ENCODE measurements around the gene VIT.

VIT gene

DNA sequence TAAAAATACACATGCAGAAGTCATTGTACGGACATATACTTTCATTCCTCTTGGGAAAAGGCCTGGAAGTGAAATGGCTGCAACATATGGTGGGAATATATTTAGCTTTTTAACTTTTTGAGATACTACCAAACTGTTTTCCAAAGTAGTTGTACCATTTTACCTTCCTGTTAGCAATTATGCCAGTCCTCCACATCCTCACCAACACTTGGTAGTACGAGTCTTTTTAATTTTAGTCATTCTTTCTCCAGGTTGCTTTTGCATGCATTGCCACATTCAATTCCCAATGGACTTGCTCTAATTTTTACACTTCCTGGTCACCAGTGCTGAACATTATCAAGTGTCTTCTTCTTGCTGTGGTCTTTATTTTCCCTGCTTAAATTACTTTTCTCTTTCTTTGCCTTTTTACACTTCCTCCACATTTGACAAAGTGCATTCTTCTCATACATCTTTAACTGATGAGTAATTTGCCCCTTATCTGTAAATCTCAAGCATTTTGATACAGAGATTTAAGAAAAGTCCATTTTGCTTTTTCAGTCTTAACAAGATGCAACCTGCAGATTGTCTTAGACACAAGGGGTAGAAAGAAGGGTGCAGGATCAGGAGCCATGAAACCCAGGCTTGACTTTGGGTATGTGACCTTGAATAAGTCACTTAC is 14.5 kb downstream of the VIT start:
- no peak for DNase-seq (ENCODE audit: low read depth in 2 of 2)

GRCh38 chr2:36711741-36712314 is 15.3 kb downstream of the VIT start:
- DNase-seq (ENCODE audit: low read depth in 2 of 2) = no peak

DNA sequence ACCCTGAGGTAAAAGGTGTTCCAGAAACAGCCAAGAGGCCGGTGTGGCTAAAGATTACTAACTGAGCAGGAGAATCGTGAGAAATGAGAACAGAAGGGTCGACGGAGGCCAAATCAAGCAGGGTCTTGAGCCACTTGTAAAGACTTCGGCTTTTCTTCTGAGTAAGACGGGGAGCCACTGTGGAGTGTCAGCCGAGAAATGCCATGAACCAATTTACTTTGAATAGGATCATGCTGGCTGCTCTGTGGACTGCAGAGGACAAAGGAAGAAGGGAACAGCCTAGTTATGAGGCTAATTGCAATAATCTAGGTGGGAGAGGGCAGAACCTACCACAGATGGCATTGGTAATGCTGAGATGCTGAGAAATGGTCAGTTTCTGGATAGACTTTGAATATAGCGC is 16.8 kb downstream of the VIT start:
- no peak for DNase-seq (ENCODE audit: low read depth in 2 of 2)

DNA sequence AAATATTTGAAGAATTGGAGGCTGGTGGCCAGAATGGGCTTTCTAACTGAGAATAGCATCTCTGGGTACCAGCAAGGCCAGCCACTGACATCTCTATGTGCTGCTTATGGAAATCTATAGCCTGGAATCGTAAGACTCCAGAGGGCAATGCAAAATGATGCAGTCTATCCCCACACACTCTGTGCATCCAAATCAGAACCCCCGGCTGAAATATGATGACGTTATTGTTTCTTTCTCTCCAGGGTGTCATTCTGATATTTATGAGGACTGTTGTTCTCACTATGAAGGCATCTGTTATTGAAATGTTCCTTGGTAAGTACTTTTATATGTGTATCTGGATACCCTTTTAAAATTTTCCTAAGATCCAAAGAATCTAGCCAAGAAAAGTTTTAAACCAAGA is 19.6 kb downstream of the VIT start:
- DNase-seq (ENCODE audit: low read depth in 2 of 2) = no peak

GRCh38 chr2:36717603-36718266 is 21.2 kb downstream of the VIT start:
- no peak for DNase-seq (ENCODE audit: low read depth in 2 of 2)

DNA sequence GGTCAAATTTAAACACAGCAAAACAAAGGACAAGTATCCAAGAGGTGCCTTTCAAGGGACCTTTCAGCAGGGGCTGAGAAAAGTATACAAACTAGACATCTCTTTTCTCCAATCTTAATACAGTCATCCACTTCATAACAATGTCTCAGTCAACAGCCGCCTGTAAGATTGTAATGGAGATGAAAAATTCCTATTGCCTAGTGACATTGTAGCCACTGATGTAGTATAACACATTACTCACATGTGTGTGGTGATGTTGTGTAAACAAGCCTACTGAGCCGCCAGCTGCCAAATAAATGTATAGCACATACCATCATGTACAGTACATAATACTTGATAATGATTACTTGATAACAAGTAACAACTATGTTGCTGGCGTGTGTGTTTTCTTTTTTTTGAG is 31.0 kb downstream of the VIT start:
- DNase-seq (ENCODE audit: low read depth in 2 of 2) = no peak

- DNase-seq (ENCODE audit: low read depth in 2 of 2) = no peak
These were observed 32.6 kb downstream of the VIT start for GRCh38 chr2:36729067-36729466.

GRCh38 chr2:36731941-36732672 is 35.6 kb downstream of the VIT start:
- no peak for DNase-seq (ENCODE audit: low read depth in 2 of 2)

GRCh38 chr2:36732673-36733036 is 36.1 kb downstream of the VIT start:
- no peak for DNase-seq (ENCODE audit: low read depth in 2 of 2)

DNA sequence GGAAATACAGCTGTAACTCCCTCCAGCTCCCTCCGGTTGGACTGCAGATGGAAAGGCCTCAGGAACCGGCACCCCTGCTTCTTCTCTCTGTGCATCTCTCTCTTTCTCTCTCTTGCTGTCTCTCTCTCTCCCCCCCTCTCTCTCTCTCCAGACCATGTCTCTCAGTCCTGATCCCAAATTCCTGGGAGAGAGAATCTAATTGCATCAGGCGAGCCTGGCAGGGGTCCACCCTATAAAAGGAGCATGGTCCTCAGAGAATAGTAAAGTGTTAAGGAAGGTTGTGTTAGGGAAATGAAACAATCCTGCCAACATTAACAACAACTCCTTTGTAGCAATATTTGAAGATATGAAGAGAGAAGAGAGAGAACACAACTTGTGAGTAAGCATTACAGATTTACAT is 36.7 kb downstream of the VIT start:
- DNase-seq (ENCODE audit: low read depth in 2 of 2) = no peak

DNA sequence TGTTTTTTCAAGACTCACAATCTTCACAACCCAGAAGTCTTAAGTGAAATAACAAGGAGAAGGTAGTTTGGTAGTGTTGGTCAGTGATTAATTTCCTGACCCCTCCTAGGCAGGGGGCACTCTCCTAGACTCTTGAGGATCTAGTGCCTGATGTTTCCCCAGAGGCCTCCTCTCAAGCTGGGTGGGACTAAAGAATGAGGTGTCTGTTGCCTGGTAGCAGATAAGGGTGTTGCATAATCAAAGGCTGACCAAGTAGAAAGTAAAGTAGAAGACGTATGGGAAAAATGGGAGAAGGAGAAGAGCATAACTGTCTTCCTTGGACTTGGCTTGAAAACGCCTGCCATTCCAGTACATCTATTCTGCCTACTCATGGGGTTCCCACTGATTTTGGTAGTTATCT is 37.8 kb downstream of the VIT start:
- DNase-seq (ENCODE audit: low read depth in 2 of 2) = no peak

DNA sequence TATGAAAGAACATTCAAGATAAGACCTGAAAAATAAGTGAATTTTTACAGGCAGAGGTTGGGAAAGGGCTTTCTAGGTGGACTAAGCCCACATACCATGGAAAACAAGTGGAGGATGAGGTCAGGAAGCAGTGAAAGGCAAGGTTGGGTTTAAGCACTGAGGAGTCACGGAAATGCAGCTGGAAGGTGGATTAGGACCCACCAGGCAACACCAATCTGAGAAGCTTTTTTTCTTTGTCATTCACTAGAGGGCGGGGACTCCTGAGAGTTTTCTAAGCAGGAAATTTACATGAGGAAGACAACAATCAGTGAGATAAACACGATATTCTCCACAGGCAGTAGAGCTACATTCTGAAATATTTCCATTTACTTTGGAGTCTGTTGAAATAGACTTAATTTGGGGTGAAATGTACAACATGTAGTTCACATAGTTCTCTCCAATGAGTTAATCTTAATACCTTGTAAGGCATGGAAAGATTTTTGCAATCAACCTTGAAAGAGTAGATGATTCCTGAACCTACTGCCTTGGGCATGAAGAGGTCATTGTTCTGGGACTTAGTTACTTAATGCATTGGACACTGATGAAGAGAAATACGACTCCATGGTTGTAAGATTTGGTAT is 40.7 kb downstream of the VIT start:
- no peak for DNase-seq (ENCODE audit: low read depth in 2 of 2)

- DNase-seq (ENCODE audit: low read depth in 2 of 2) = no peak
These were observed 43.6 kb downstream of the VIT start for GRCh38 chr2:36740061-36740460.

DNA sequence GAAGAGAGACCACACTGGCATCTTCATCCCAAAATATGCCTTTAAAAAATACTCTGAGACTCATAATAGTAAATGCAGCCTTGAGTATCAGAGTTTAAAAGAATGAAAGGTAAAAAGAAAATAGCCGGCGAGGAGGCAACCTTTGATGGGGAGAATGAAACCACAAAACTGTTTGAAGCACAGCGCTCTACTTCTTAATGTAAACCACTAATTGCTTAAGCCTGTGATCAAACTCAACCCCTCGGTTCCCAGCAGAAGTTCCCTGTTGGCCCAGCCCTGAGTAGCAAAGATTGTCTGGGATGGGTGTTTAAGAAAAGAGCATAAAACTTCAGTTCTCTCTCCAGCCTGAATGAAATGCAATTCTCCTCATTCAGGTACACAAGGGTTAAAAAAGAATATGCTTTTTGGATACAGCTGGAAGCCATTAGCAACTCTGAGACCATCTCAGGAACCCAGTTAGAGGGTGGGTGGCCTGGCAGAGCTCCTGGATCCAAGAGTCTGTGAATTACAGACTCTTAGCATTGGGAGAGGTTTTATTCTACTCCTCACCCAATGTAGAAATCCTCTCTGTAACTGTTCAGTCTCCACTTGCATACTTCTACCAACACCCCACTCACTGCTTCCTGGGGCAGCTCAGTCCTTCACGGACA is 44.8 kb downstream of the VIT start:
- DNase-seq (ENCODE audit: low read depth in 2 of 2) = no peak

DNA sequence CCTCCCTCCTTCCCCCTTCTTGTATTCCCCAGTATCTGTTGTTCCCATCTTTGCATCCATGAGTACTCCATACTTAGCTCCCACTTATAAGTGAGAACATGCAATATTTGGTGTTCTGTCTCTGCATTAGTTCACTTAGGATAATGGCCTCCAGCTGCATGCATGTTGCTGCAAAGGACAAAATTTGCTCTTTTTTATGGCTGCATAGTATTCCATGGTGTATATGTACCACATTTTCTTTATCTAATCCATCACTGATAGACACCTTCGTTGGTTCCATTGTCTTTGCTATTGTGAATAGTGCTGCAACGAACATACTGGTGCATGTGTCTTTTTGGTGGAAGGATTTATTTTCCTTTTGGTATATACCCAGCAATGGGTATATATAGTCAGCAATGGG is 47.4 kb downstream of the VIT start:
- no peak for DNase-seq (ENCODE audit: low read depth in 2 of 2)

DNA sequence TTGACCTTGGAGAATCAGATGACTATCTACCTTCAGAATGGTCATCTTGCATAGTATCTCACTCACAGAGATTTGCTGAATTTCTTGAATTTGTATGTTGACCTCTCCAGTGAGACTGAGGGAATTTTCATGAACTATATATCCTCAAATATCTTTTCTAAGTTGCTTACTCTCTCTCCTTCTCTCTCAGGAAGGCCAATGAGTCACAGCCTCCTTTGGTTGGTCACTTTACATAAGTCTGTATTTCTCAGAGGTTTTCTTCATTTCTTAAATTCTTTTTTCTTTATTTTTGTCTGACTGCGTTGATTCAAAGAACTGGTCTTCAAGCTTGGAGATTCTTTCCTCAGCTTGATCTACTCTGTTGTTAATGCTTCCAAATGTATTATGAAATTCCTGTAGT is 51.7 kb downstream of the VIT start:
- no peak for DNase-seq (ENCODE audit: low read depth in 2 of 2)

- DNase-seq (ENCODE audit: low read depth in 2 of 2) = no peak
These were observed 53.6 kb downstream of the VIT start for GRCh38 chr2:36750101-36750500.

- DNase-seq (ENCODE audit: low read depth in 2 of 2) = no peak
These were observed 57.3 kb downstream of the VIT start for GRCh38 chr2:36753706-36754221.

- no peak for DNase-seq (ENCODE audit: low read depth in 2 of 2)
These were observed 58.1 kb downstream of the VIT start for GRCh38 chr2:36754578-36754977.

DNA sequence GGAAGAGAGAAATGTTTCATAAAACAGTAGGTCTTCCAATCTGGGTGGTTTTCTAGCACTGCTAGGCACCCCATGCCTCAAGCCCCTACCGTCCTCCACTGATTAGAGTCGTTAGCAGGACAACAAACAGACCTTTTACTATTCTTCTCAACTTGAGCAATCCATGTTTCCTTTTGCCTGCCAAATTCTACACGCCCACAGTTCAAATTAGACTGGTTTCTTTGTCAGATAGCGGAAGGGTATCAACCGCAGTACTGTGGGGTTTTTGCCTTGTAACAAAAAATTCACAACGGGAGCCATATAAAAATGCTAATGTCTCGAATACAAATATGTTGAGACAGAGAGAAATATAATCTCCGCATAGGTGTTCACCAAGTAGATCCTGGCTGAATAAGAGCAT is 59.9 kb downstream of the VIT start:
- DNase-seq (ENCODE audit: low read depth in 2 of 2) = no peak

- no peak for DNase-seq (ENCODE audit: low read depth in 2 of 2)
These were observed 66.4 kb downstream of the VIT start for GRCh38 chr2:36762764-36763490.

Data from stimulated activated CD8-positive, alpha-beta memory T cell treated with anti-CD3 and anti-CD28 coated beads, Interleukin-15, amount 100 ng/mL, for 4 hours (primary cell).